Inflammatory macrophage (primary cell): ENCODE data around the gene SRPRB.

Source experiments
- DNase-seq, 2 donors: peaks; one replicate each; pipeline ENCODE4 v3.0.0-alpha.2; 2020 to 2022
- total RNA-seq, 18 experiments: gene quantifications; one replicate each; lab custom pipeline; 2026; ENCODE audit warnings: mixed read lengths in 6 of 18, inconsistent platforms in 2 of 18; lab: John Stamatoyannopoulos, UW

The SRPRB gene, protein sequence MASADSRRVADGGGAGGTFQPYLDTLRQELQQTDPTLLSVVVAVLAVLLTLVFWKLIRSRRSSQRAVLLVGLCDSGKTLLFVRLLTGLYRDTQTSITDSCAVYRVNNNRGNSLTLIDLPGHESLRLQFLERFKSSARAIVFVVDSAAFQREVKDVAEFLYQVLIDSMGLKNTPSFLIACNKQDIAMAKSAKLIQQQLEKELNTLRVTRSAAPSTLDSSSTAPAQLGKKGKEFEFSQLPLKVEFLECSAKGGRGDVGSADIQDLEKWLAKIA
- 22.6 to 88.1 (median 63.2) reads per million in 18 experiments for total RNA-seq

DNA sequence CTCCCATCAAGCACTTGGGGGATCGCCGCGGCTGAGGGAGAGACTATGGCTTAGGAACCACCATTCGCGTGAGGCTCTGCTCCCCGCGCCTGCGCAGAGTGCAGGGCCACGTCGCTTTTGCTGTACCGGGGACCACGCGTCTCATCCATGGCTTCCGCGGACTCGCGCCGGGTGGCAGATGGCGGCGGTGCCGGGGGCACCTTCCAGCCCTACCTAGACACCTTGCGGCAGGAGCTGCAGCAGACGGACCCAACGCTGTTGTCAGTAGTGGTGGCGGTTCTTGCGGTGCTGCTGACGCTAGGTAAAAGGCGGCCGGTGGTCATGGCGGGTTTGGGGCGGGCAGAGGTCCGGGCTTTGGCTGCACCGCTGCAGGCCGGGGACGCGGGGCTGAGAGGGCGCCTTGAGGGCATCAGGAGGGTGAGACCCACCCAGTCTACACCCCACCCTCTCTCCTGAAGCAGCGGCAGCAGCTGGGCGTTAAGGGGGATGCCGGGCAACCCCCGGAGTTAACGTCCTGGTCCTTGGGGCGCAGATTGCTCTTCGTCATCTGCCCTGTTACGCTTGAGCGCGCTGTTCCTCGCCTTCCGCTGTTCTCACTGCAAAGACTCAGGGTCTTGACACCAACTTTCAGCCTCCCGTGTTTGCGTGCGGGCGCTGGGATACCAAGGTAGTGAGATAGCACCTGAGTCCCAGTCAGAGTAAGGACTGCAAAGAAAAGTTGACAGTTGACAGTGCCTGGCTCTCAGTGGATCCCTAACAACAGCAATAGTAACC, at the start of gene SRPRB:
Gene SRPRB (plus strand): TSS at position 114 of the 774 bp plus-strand sequence. CDS start 34 bp downstream, at position 148.
- peak; percentile 90 to 95 for DNase-seq

DNA sequence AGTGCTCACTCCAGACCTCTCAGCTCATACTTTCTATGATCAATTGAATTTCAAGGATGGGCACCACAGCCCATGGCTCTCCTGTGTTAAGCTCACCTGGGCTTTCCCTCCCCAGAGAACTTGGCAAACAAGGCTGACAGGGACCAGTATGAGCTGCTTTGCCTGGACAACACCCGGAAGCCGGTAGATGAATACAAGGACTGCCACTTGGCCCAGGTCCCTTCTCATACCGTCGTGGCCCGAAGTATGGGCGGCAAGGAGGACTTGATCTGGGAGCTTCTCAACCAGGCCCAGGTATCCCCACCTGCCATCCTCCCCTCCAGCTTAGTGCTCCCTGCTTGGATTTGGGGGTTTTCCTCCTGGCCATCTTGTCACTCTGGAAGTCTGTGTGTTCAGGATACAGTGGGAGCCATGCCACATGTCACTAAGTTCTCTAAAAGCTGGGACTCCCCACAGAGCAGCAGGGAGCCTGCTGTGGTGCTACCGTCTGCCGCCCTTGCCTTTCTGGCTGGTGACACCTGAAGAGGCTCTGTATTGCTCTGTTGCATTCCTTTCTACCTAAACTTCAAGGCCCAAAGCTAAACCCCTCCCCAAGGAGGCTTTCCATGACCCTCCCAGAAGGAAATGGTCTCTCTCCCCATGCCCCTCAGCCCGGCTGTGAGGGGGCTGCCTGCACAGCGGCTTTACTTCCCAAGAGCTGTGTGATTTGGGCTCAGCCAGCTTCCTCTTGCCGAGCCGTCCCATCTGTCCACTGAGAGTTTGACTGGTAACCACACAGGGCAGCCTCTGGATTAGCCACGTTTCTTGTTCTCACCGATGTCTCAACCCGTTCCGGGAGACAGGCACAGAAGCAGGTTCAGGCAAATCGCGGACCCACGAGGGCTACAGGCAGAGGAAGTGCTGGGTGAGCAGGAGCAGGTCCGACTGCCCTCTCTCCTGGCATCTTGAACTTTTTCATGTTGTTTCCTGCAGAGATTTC, 48.6 kb upstream of the SRPRB start:
- no peak for DNase-seq

DNA sequence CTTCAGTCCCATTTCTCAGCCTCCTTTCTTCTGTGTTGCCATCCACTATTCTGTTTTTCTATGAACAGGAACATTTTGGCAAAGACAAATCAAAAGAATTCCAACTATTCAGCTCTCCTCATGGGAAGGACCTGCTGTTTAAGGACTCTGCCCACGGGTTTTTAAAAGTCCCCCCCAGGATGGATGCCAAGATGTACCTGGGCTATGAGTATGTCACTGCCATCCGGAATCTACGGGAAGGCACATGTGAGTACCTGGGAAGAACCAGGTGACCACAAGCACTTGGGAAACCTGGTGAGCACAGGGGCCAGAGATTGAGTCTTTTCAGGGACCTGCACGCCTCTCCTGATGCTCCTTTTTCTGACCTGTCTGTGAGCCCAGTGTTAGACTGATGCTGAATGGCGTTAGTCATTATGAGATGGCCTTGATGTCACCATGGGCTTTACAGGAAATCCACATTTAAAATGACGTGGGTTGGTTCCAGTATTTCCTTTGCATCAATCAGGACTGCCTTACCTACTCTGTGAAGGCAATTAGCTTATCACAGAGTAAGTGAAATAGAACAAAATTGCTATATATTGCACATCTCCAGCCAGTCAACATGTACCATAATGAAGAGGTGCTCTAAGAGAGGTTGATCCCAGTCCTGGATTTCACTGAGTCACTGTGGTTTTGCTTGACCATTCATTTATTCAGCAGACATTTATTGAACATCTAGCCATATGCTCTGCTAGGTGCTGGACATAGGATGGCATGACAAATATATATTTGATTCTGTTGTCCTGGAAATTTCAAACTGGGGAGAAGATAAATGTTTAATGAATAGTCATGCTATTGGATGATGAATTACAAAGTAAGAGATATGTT, 47.7 kb upstream of the SRPRB start:
- DNase-seq: no peak

DNA sequence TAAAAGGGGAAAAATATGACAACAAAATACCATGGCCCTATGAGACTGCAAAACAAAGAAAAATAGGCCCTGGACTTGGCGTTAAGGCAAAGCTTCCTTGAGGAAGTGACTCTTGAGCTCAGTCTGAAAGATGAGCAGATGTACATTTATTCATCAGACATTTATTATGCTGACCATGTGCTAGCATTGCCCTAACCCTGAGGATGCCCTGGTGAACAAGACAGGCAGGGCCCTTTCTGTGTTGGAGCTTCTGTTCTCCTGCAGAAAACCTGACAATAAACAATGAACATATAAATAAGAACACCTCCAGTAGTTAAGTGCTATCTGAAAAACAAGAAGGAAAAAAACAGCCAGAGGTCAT, 47.1 kb upstream of the SRPRB start:
- no peak for DNase-seq

DNA sequence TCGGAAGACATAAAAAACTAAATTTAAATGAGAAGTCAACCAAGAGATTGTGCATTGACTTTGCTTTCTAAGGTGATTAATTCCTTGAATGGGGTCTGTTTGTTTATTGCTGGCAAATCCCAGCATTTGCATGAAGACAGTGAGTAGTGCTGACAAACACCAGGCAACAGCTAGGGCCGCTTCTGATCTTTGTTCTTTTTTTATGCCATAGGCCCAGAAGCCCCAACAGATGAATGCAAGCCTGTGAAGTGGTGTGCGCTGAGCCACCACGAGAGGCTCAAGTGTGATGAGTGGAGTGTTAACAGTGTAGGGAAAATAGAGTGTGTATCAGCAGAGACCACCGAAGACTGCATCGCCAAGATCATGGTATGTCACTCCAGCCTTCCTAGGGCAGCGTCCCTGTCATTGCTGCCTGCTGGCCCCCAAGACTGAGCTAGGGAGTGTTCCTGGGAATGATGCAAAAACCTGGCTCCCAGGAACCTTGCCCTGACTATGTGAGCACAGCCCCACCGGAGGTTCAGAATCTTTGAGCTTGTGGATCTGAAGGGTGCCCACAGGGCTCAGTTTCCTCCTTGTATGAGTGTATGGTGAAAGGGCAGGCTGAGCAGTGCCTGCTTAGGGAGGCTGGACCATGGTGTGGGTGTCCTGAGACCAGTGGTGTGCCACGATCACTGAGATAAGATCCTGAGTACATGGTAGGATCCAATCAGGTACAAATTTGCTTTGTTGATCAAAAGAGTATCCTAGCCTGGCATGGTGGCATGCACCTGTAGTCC, 46.5 kb upstream of the SRPRB start:
- DNase-seq: no peak

DNA sequence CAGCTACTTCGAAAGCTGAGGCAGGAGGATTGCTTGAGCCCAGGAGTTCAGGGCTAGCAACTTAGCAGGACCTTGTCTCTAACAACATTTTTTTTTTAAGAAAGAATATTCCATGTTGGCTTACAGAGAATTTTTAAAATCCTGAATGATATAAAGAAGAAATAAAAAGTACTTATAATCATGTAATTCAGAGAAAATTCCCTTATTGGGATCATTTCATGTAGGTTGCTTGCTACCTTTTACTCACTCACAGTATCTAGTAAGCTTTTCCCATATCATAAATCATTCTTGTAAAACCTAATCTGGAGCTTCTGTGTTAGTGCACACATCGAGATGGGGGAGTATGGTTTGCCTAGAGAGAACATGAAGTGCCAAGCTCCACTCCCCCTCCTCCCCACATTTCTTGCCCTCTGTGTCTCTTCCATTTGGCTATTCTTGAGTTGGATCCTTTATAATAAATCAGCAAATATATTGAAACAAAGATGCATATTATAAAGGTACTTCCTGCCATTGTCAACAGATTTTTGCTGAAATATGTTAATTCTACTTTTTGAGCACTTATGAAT, 45.8 kb upstream of the SRPRB start:
- DNase-seq: no peak

DNA sequence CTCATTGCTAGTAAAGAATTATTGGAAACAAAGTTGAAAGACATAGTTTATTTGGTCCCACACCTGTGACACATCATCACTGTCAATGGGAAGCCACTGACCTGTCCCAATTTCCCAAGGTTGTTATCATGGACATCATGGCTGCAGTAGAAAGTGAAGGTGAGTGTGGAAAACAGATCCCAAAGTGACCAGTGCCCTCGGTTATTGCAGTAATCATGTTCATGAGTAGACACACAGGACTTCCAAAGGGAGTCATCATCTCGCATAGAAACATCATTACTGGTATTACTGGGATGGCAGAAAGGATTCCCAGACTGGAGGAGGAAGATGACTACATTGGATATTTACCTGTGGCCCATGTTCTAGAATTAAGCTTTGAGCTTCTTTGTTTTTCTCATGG, 44.7 kb upstream of the SRPRB start:
- DNase-seq: no peak

DNA sequence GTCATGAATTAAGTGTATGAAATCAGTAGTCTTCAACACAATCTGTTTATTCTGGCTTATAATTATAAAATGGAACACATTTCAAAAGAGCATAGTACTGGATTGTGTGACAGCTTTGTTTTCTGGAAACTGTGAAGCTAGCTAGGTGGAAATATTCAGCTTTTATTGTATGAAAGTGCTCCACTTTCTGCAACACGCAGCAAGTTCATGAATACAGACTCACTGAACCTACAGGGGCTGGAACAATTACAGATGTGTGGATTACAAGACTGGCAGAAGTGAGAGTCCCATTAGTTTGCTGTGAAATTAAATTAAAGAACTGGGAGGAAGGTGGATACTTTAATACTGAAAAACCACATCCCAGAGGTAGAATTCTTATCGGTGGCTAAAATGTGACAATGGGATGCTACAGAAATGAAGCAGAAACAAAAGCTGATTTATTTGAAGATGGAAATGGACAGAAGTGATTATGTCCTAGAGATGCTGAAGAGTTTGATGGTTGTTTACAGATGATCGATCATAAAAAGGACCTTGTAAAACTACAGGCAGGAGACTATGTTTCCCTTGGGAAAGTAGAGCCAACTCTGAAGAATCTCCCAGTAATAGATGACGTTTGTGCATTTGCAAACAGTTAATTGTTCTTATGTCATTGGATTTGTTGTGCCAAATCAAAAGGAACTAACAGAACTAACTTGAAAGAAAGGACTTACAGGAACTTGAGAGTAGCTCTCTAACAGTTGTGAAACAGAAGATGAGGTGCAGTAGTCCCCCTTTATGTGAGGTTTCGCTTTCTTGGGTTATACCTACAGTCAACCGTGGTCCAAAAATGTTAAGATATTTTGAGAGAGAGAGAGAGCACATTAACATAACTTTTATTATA, 43.8 kb upstream of the SRPRB start:
- DNase-seq: no peak

DNA sequence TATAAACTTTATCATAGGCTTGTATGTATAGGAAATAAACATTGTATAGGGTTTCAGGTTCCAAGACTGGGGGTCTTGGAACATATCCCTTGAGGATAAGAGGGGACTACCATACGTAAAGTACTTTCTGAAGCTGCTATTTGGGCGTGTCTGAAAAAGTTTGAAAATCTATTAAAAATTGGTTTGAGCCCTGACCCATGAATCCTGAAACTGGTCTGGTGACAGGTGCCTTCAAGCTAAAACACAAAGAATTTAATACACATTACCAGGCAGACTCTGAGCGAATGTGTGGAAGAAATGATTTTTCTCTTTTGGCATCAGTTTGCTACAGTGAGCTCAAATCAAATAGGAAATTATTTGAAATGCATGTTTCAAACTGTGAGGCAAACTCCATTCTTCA, 43.1 kb upstream of the SRPRB start:
- DNase-seq: no peak

DNA sequence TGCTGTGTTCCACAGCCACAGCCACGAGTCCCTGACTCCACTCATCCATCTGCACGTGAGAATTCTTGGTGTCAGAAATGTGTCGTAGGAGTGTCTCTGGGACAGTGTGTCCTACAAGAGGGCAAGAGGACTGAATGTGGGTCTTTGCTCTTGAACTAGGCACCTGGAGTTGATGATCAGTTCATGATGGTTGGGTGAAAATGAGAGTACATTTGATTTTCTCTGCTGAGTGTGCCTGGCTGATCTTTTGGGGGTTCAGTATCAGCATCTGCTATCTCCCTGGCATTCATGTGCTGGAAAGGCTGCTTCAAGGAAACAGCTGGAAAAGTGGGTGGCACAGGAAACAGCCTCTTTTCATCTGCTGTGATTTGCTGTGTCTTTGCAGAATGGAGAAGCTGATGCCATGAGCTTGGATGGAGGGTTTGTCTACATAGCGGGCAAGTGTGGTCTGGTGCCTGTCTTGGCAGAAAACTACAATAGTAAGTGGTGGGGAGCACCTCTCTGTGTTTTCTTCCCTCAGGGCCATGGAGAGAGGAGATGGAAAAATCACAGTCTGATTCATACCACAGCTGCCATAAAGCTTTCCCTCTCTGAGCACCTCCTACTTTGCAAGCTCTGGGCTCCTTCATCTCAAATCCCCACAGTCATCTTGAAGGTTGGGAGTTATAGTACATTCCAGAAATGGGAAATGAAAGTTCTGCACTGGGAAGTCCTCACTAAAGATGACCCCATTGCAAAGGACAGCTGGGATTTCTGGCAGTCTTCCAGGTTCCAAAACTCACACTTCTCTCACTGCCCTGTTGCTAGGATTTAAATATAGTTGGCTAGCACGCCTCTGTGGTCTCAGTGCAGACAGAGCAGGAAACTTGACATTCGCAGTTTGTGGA, 41.6 kb upstream of the SRPRB start:
- DNase-seq: peak in 1 of 2 donors; percentile 11

DNA sequence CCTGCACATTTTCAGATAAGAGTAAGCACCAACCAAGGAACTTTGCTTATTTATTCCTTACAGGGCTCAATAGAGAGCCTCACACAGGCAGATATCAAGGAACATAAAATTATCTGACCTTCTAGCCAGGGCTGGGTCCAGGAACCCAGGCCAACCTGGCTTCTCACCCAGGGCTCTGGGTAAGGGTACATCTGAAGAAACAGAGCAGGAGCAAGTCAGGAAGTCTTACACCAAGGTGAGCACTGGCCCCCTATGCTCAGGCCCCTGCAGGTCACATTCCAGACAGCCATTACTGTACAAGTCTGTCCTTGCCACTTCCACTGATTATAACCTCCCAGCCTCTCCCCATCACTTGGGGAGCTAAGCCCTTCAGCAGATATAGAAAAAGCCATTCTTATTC, 40.4 kb upstream of the SRPRB start:
- DNase-seq: no peak

DNA sequence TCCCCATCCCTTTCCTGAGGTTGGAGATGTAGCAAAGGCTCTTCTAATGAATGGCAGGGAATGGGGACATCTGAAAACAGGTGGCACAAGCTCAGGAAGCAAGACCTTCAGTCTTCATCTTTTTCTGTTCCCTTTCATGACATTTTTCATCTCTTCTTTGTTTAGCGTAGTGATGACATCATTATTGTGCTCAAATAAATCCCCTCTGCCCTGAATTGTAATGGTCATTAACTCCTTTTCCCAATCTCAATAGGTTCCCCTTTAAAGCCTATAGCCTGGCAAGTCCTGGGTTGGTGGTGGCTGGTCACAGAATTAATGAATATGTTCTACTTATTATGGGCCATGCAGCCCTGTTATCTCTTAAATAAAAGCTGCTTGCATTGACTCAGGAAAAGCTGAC, 38.0 kb upstream of the SRPRB start:
- DNase-seq: no peak

DNA sequence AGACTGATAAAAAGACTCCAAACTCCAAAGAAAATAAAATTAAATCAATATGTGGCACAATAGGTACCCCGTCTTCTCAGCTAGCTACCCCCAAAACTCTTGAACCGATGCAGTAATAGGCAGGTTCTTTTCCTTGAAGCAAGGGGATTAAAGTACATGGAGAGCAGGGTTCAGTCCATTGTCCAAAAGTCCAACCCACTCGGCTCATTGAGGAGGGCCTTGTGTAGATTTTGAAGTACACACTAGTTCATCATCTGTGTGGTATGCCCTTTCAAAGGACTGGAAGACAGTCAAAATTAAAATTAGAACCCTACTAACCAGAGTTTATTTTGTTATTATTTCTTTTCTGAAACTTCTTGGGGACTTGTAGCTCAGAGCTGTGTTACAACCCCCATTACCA, 36.1 kb upstream of the SRPRB start:
- DNase-seq: no peak

DNA sequence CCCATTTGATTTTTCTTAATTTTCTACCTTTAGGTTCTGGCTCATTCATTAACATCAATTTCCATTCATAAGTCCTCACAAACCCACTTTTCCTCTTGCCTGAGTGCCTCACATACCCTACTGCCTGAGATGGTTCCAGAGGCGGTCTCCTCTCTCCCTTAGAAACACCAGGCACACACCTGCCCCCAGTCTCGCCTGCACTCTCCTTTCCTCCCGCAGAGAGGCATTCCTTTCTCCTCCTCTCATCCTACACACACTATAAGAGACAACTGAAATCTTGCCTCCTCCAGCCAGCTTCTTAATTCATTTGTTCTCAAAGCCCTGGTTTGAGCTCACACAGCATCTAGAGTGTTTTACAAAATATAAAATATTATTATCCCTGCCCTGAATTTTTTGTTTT, 31.9 kb upstream of the SRPRB start:
- no peak for DNase-seq

DNA sequence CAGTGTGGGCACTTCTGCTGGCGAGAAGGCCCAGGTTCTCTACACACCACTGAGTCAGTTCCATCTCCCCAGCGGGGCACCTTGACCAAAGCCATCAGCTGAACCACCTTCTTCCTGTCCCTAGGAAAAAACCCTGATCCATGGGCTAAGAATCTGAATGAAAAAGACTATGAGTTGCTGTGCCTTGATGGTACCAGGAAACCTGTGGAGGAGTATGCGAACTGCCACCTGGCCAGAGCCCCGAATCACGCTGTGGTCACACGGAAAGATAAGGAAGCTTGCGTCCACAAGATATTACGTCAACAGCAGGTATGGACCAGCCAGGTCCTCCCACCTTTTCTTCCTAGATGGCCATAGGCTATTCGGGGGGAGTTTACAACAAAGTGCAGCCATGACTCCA, 30.3 kb upstream of the SRPRB start:
- DNase-seq: no peak

DNA sequence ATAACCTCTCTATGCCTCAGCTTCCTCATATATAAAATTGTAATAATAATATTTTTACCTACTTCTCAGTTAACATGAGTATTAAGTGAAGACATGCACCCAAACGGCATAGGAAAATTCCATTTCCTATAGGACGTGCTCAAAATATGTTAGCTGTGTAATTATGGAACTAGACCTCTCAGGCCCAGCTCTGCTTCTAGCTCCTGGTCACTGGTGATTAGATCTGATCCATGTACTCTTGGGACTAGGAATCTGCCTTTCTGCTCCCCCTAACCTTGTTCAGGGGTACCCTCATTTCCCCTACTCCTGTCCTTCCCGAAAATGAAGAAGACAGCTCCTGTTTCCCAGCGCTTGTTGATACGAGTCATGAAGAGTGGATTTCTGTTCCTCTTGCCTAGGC, 29.8 kb upstream of the SRPRB start:
- no peak for DNase-seq

DNA sequence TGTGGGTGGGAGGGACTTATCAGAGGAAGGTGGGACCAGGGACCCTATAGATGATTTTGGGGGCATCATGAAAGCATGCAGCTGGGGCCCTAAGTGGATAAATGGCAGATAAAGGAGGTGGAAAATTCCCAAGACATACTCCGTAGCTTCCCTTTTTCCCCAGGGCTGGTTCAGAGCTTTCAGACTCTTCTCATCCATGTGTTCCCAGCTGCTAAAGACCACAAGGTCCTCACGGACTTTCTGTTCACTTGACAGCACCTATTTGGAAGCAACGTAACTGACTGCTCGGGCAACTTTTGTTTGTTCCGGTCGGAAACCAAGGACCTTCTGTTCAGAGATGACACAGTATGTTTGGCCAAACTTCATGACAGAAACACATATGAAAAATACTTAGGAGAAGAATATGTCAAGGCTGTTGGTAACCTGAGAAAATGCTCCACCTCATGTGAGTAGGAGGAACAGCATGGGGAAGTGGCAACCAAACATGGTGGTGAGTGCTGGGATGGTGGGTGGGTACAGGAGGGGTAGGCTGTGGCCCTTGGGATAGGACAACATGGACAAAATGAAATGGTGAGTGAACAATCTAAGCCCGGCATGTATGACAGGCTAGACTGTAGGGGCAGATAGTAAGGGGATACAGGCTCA, 28.7 kb upstream of the SRPRB start:
- no peak for DNase-seq
